22Rv1 (cell line): Measurements from ENCODE around the gene ACP6.

Source experiments
- ZFX ChIP-seq: fragments of 450-650 bp; IDR thresholded peaks from 2 replicates; pipeline ENCODE4 v1.6.1; 2017; ENCODE audit warnings: antibody characterized with exemption, borderline replicate concordance
- TF ChIP-seq, protein P1 (sequence below): fragments of 450-650 bp; IDR thresholded peaks from 2 replicates; pipeline ENCODE4 v1.5.1; 2017; ENCODE audit warnings: mild to moderate bottlenecking

DNA sequence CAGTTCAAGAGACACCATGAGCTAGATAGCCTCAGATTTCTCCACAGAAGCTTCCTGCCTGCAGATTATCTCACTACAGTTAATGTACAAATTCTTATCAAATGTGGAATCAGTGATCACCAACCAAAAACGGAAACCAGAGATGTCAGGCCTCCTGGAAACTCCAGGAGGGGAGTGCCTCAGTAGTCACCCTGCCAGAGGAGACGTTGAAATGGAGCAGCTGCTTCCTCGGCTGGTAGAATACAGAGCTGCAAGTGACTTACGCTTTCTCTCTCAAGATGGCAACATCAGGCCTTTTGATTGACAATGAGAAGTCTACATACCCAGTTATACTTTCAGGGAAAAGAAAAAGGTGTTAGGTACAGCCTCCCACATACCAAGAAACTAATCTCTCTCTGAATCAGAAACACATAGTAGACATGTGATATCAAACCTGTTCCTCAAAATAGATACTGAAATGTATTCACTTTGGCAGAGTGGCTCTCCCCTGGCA, 52.2 kb downstream of the ACP6 start:
- TF ChIP-seq, protein P1, sequence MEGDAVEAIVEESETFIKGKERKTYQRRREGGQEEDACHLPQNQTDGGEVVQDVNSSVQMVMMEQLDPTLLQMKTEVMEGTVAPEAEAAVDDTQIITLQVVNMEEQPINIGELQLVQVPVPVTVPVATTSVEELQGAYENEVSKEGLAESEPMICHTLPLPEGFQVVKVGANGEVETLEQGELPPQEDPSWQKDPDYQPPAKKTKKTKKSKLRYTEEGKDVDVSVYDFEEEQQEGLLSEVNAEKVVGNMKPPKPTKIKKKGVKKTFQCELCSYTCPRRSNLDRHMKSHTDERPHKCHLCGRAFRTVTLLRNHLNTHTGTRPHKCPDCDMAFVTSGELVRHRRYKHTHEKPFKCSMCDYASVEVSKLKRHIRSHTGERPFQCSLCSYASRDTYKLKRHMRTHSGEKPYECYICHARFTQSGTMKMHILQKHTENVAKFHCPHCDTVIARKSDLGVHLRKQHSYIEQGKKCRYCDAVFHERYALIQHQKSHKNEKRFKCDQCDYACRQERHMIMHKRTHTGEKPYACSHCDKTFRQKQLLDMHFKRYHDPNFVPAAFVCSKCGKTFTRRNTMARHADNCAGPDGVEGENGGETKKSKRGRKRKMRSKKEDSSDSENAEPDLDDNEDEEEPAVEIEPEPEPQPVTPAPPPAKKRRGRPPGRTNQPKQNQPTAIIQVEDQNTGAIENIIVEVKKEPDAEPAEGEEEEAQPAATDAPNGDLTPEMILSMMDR: no peak
- TF ChIP-seq ZFX: no peak
